HG02610 (cell line): Measurements from ENCODE around the gene TPM4.
"Not testable (repeated sequence)": the region's sequence is repeated elsewhere in the genome, so short reads cannot be mapped to it uniquely, and the experiment has no call there.

Experiments
- ATAC-seq: cut with Tn5 transposase; IDR thresholded peaks from one replicate; pipeline ENCODE4 v1.9.1; 2021; ENCODE audit warnings: mild to moderate bottlenecking, moderate library complexity; ENCODE audit not compliant: unreplicated experiment

TPM4 gene

DNA sequence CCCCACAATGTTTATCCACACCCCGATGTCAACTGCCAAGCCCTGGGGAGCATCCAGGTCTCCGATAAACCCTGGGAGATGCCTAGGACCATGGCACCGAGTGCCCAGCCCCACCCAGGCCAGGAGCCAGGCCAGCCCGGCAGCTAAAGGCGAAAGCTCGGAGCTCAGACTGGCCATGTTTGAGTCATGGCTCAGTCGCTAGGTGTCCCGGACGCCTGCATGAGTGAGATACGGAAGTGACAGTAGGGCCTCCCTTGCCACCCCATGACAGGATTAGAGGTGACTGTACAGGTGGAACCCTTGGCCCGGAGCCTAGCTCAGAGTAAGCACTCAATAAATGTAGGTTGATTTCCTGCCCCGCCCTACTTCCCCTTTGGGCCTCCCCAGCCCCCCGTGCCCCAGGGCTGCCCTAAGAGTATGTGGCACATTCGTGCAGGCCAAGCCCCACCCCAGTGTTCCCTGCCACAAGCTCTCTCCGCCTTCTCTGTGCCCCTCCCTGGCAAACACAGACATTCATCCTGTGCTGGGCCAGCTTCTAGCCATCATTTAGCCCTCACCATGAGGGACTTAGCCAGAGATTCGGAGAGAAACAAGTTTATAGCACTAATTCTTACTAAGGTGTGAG, 5.8 kb upstream of the TPM4 start:
- no peak for ATAC-seq

DNA sequence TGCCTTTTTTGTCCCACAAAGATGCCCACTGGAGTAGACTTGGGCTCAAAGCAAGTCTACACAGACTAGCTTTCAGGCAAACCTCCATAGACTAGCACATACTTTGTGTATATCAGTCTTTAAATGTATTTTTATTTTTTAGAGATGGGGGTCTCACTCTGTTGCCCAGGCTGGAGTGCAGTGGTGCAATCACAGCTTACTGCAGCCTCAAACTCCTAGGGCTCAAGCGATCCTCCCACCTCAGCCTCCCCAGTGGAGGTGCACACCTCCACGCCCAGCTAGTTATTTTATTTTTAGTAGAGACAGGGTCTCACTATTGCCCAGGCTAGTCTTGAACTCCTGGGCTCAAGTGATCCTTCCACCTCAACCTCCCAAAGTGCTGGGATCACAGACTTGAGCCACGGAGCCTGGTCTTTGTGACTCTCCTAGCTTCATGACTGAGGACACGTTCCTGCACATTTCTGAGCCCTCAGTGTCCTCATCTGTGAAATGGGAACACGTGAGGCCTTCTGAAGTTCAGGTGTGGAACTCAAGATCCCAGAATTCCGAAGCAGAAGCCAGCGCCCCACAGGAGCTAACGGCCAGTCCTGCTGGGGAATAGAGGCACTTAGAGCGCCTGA, 5.1 kb upstream of the TPM4 start:
- ATAC-seq = no peak

GRCh38 chr19:16073481-16073880, 2.8 kb upstream of the TPM4 start:
- no peak for ATAC-seq

- ATAC-seq = no peak
These were observed 2.3 kb upstream of the TPM4 start for GRCh38 chr19:16073988-16074387.

GRCh38 chr19:16074488-16075365, 1.6 kb upstream of the TPM4 start:
- ATAC-seq = no peak

DNA sequence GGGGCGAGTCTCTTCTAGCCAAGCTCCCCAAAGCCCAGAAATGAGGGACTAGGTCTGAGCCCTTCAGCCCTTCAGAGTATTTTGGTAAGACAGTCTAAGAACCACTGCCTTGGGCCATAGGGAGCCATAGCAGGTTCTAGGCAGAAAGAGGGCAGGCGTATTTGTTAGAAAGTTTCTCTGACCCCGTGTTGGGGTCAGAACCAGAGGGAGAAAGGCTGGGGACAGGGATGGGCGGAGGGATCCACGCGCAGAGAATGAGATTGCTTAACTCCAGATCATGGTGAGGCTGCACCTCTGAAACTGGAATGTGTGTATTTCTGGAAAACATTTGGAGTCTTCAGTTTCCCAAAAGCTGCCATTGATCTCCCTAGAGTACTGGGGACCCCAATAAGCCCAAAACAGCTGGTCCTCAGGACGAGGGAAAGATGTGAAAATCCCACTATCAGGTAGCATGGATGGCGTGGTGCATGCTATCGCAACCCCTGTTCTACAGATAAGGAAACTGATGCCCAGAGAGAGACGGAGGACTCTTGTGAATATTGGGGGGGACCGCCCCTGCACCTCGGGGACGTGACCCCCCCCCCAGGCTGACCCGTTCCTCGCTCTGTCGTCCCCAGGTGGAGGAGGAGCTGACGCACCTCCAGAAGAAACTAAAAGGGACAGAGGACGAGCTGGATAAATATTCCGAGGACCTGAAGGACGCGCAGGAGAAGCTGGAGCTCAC, 703 bp upstream of the TPM4 start:
- ATAC-seq = no peak

- no peak for ATAC-seq
These were observed 790 bp downstream of the TPM4 start for GRCh38 chr19:16076958-16077611.

- no peak for ATAC-seq
These were observed 1.9 kb downstream of the TPM4 start for GRCh38 chr19:16077984-16078758.

DNA sequence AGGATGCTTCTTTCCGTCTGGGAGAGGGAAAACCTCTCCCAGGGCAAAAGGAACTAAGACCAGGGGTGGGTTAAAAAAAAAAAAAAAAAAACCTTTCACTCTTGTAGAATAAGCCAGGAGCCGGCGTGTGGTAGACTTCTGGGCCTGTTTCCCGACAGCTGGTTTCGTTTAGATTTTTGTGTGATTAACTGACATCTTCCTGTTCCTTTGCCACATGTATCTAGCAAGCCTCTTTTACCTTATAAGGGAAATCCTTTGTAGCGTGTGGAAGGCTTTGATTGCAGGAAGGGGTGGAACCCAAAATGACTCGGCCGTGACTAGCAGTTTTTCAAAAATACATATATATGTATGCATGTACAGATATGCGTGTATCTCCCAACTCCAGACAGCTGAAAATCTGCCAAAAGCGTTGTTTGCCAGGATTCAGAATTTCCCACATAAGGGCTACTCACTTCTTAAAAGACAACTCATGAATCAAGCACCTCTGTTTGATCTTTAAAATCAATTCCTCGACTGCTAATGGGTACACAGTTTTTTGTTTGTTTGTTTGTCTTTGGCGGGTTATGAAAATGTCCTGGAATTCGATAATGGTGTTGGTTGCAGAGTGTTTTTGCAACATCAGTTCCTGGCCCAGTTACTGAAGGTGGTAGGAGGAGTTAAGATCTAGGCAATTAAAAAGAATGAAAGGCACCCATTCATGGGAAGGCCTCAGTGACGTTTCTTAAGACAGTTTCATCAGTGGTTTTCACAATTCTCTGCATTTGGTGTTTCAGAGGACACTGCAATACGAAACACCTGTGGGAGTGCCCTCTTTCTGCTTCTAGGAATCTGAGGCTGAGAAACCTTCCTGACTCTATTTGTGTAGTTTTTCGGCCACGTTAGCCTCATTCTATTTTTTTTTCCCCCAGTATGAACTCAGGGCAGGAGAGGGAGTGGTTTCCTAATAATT, 2.7 kb downstream of the TPM4 start:
- no peak for ATAC-seq

DNA sequence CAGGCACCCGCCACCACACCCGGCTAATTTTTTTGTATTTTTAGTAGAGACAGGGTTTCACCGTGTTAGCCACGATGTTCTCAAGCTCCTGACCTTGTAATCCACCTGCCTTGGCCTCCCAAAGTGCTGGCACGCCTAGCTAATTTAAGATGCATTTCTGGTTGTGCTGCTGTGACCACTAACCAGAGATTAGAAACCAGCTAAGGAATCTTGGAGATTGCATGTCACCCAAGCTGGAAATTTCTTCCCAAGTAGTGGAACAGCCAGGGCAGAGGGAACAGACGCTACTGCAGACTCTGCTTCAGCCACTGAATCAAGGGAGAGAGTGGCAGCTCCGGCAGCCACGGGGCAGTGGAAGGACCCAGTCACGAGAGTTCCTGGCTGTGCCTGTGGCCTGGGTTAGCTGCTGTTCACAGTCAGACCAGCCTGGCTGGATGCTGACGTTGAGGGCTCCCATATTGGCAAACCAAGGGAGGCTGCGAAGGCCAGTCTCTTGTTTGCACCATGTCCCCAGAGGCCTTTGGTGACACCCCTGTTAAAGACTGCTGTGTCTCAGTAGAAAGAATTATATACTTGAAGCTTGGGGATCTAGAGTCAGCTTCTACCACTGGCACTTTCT, 7.9 kb downstream of the TPM4 start:
- ATAC-seq = no peak

GRCh38 chr19:16085115-16085514, 8.8 kb downstream of the TPM4 start:
- no peak for ATAC-seq

DNA sequence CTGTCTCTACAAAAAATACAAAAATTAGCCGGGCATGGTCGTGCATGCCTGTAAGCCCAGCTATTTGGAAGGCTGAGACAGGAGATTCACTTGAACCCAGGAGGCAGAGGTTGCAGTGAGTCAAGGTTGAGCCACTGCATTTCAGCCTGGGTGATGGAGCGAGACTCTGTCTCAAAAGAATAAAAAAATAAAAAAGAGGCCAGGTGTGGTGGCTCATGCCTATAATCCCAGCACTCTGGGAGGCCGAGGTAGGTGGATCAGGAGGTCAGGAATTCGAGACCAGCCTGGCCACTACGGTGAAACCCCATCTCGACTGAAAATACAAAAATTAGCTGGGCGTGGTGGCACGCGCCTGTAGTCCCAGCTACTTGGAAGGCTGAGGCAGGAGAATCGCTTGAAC, 11.1 kb downstream of the TPM4 start:
- not testable (repeated sequence) for ATAC-seq

DNA sequence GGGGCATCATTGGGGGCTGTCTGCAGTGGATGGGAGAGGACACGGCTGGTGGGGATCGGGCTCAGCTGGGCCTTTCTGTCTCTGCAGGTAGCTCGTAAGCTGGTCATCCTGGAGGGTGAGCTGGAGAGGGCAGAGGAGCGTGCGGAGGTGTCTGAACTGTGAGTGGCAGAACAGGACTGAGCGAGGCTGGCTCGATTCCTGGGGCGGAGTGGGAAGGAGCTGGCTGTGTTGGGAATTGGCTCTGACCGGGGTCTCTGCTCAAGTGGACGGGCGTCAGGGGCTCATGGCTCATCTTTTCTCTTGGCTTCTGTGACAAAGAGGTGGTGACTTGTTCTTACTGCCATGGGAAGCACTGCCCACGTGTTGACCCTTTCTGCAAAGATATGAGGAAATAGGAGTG, 11.6 kb downstream of the TPM4 start:
- ATAC-seq = no peak

DNA sequence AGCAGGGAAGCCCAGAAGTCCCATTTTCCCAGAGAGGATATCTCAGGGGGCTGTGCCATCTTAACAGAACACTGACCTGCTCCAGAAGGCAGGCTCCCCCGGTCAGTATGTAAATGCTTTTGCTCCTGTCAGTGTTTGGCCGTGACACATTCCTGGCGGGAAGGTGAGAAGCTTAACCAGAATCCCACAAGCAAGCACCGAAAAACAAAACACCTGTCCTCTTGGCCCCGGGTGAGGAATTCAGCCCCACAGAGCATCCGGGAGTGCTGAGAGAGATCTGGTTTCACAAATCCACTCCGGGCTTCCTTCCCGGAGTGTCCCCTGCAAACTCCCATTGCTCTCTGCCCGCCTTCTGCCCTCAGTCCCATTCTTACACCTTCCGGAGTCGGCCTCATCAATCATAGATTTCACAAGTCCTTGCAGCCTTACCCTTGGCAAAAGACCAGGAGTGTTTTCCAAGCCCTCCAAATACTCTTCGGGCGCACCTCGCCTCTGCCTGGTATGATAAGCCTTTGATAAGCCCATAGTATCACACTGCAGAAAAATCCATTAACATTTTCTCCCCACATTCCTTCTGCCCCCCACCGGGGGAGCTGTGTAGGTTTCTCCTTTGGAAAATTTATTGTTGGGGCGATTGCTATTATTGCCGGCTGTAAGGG, 12.2 kb downstream of the TPM4 start:
- no peak for ATAC-seq

DNA sequence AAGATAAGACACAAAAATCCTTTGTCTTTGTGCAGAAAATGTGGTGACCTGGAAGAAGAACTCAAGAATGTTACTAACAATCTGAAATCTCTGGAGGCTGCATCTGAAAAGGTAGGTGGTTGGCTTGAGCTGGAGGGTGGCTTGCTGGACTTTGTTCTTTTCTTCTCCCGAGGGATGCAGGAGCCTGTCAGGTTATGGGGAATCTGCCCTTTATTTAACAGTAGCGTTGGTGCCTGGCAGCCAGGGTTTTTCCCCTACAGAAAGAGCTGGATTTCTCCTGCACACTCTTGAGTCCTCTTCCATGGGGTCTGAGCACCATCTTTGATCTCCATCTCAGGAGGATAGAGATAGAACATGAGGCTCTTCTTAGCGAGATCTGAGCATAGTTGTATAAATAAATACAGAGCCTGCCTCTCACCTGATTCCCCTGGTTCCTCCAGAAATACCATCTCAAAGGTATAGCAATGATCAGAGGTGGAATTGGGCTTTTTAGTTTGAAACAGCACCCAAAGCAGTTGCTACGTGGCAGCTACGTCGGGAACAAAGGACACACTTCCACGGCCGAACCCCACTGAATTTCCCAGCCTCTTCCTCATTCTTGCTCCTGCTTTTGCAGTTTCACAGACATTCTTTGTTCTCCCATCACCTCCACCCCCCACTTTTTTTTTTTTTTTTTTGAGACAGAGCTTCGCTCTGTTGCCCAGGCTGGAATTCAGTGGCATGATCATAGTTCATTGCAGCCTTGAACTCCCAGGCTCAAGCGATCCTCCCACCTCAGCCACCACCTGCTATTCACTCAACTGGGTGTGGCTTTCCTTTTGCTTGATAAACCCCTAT, 12.9 kb downstream of the TPM4 start:
- ATAC-seq = no peak

- no peak for ATAC-seq
These were observed 15.5 kb downstream of the TPM4 start for GRCh38 chr19:16091546-16092475.
